ENCODE data around the gene SPPL2B. TPM values are rescaled to one million over a fixed set of nuclear protein-coding genes. Genes with fewer than 3 reads are reported as not detected.
A peak's percentile ranks its signal among the peaks of the same experiment; 100 is the strongest.

The SPPL2B gene
- total RNA-seq, 4 donors from 2014 or later = 46.8 to 97.6 (median 59.6) TPM

DNA sequence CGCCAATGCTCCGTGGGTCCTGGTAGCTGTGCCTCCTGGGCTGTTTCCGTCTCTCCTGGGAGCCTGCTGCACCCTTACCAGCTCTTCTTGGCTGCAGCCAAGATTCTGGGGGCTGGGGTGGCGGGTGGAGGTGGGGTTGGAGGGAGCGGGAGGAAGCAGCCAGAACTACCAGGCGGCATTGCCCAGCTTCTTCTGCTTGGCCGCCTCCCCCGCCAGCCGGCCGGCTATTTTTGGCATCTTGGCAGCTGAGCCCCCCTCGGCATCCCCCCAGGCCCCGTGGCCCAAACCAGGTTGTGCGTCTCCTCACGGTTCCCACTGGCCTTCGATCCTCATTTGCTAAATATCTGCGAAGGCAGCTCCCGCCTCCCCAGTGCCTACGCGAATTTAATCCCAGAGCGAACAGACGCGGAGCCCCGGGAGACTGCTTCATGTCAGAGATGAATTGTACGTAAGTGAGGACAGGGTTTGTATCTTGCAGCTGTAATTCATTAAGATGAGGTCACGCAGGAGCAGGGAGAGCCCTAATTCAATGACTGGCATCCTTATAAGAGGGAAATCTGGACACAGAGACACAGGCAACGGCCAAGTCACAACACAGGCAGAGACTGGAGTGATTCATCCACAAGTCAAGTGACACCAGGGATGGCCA lies 33.7 kb upstream of the SPPL2B start:
- peak overlapping the region; percentile 6 for H3K4me3 ChIP-seq
- no peaks in the 10 kb centered on the region for H3K9me3 ChIP-seq
- peaks cover 36% of the 10 kb centered on the region for H3K4me1 ChIP-seq
- WGBS = 39% methylated on average over 19 of the region's 26 CpGs
- H3K27ac ChIP-seq = no peak overlapping the region
- H3K27me3 ChIP-seq = peaks cover 37% of the 10 kb centered on the region
- peaks cover 4% of the 10 kb centered on the region for H3K36me3 ChIP-seq
- no peak for DNase-seq (ENCODE audit: low spot score in 2 of 2)
- no peak for TF ChIP-seq POLR2AphosphoS5 (IDR thresholded peaks at IDR 0.05)
- TF ChIP-seq EP300 (IDR thresholded peaks at IDR 0.05) = no peak
- TF ChIP-seq POLR2A (IDR thresholded peaks at IDR 0.05) = no peak
- no peak for TF ChIP-seq CTCF (IDR thresholded peaks at IDR 0.05)

GRCh38 chr19:2296141-2296540 lies 32.3 kb upstream of the SPPL2B start:
- Histone ChIP-seq H3K4me3 (no peak overlapping the region), H3K27me3 (peaks cover 30% of the 10 kb centered on the region), H3K36me3 (peaks cover 4% of the 10 kb centered on the region), H3K27ac (no peak overlapping the region), H3K4me1 (peaks cover 22% of the 10 kb centered on the region), H3K9me3 (no peaks in the 10 kb centered on the region)
- TF ChIP-seq POLR2AphosphoS5 (IDR thresholded peaks at IDR 0.05) (no peak), POLR2A (IDR thresholded peaks at IDR 0.05) (no peak), CTCF (IDR thresholded peaks at IDR 0.05) (no peak), EP300 (IDR thresholded peaks at IDR 0.05) (no peak)
- DNase-seq (ENCODE audit: low spot score in 2 of 2) = no peak
- 86% methylated on average over 11 of the region's 16 CpGs for WGBS

DNA sequence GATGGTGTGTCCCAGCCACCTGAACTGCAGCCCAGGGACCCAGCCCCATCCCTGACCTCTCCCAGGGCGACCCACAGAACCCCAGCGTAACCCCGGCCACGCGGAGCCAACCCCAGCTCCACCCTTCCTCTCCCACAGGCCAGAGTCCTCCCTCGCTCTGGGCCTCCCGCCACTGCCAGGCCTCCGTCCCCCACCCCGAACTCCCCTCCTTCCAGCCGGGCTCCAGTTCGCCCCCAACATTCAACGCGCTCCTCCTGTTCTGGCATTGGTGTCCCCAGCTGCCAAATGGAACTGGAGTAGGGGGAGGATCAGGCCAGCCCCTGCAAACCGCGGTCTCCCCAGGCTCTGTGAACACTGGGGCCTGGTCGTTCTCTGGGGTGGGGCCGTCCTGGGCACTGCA lies 28.0 kb upstream of the SPPL2B start:
- 81% methylated on average over 15 of the region's 17 CpGs for WGBS
- Histone ChIP-seq H3K4me3 (no peak overlapping the region), H3K27me3 (peaks cover 29% of the 10 kb centered on the region), H3K27ac (no peak overlapping the region), H3K4me1 (peaks cover 7% of the 10 kb centered on the region), H3K36me3 (no peaks in the 10 kb centered on the region), H3K9me3 (no peaks in the 10 kb centered on the region)
- no peak for TF ChIP-seq EP300 (IDR thresholded peaks at IDR 0.05)
- TF ChIP-seq CTCF (IDR thresholded peaks at IDR 0.05) = no peak
- TF ChIP-seq POLR2AphosphoS5 (IDR thresholded peaks at IDR 0.05) = no peak
- TF ChIP-seq POLR2A (IDR thresholded peaks at IDR 0.05) = no peak
- DNase-seq (ENCODE audit: low spot score in 2 of 2) = no peak

DNA sequence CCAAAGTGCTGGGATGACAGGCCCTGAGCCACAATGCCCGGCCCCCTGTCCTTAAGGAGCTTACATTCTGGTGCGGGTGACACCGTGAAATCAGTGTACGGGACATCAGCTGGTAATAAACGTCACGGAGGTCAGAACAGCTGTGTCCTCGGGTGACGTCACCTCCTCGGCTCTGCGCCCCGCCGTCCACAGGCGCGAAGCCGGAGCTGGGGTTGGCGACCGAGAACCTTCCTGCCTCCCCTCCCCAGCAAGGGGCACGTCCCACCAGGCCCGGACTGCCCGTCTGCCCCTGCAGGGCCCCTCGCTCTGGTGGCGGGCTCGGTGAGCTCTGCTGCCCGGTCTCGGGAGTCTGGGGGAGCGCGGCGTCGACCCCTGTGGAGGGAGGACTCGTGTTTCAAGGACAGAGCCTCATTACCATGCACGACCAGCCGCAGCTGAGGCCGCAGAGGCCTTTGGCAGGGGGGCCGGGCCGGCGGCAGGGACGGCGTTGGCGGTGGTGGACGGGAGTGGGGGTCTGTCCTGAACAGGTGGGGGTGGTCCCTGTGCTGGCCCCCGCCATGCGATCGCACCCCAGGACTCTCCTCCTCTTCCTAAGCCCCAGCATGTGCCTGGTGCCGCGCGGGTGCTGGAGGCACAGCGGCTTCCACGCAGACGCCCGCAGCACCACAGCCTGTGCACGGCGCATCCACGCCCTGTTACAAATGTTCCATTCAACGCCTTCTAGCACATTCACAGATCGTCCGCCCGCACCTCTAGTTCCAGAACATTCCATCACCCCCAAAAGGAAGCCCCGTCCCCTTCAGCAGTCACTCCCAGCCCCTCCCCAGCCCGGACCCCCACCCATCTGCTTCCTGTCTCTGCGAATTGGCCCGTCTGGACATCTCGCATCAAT lies 25.9 kb upstream of the SPPL2B start:
- Histone ChIP-seq H3K4me3 (no peak overlapping the region), H3K36me3 (no peaks in the 10 kb centered on the region), H3K27ac (no peak overlapping the region), H3K27me3 (peaks cover 48% of the 10 kb centered on the region), H3K4me1 (peaks cover 8% of the 10 kb centered on the region), H3K9me3 (no peaks in the 10 kb centered on the region)
- peak in 1 of 2 donors; percentile 62 for DNase-seq (ENCODE audit: low spot score in 2 of 2)
- TF ChIP-seq POLR2A (IDR thresholded peaks at IDR 0.05) = no peak
- no peak for TF ChIP-seq CTCF (IDR thresholded peaks at IDR 0.05)
- TF ChIP-seq EP300 (IDR thresholded peaks at IDR 0.05) = no peak
- TF ChIP-seq POLR2AphosphoS5 (IDR thresholded peaks at IDR 0.05) = no peak
- WGBS = 32% methylated on average over 23 of the region's 62 CpGs

DNA sequence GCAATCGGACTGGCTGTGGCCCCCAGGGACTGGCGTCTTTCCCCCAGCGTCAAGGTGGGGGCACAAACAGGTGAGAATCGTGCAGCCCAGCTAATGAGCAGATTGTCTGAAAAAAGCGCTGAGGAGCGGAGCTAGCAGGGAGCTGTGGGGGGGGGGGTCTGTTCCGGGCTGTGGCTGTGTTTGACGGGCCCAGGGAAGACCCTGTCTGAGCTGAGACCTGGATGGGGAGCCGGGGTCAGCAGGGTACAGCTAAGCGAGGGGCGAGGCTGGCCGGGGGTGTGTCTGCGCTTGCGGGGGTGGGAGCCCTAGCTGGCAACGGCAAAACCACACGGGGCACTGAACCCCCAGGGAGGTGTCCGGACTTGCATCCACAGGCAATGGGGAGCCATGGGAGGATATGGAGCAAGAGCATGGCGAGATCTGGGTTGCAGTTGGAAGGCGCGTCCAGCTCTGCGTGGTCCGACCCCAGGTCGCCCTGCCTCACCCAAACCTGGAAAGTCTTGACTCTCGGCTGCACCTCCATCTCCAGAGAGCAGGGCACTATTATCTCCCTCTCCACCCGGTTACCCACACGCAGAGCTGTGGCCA lies 25.2 kb upstream of the SPPL2B start:
- H3K27me3 ChIP-seq = peaks cover 54% of the 10 kb centered on the region
- 75% methylated on average over 24 of the region's 26 CpGs for WGBS
- TF ChIP-seq EP300 (IDR thresholded peaks at IDR 0.05) (no peak), POLR2A (IDR thresholded peaks at IDR 0.05) (no peak), CTCF (IDR thresholded peaks at IDR 0.05) (no peak), POLR2AphosphoS5 (IDR thresholded peaks at IDR 0.05) (no peak)

More for the DNA sequence above, 25.2 kb upstream of the SPPL2B start:
- Histone ChIP-seq H3K4me3 (no peak overlapping the region), H3K36me3 (no peaks in the 10 kb centered on the region), H3K9me3 (no peaks in the 10 kb centered on the region), H3K4me1 (peaks cover 13% of the 10 kb centered on the region), H3K27ac (no peak overlapping the region)
- DNase-seq (ENCODE audit: low spot score in 2 of 2) = peak in 1 of 2 donors; percentile 58

Data from suprapubic skin (tissue), 4 donors.